CD4-positive, alpha-beta T cell treated with Interleukin-10 for 1 hour (primary cell): ENCODE results near the gene COPS9.

Source experiments
- DNase-seq: peaks from one replicate; pipeline ENCODE4 v3.0.0-alpha.2; 2020

Gene COPS9

GRCh38 chr2:240136013-240136670, at the start of gene COPS9:
COPS9 (minus strand) TSS chr2:240136305; CDS start chr2:240136284, 21 bp downstream.
- DNase-seq = peak; percentile 91

- DNase-seq = no peak
Observed at GRCh38 chr2:240184656-240185055, 48.6 kb upstream of the COPS9 start.

GRCh38 chr2:240183875-240184590, 47.9 kb upstream of the COPS9 start:
- DNase-seq = no peak

- no peak for DNase-seq
Observed at GRCh38 chr2:240183006-240183874, 47.1 kb upstream of the COPS9 start.

GRCh38 chr2:240182476-240182875, 46.4 kb upstream of the COPS9 start:
- no peak for DNase-seq

- no peak for DNase-seq
Observed at GRCh38 chr2:240182001-240182400, 45.9 kb upstream of the COPS9 start.

- no peak for DNase-seq
Observed at GRCh38 chr2:240179941-240180666, 44.0 kb upstream of the COPS9 start.

- DNase-seq = no peak
Observed at GRCh38 chr2:240179186-240179815, 43.2 kb upstream of the COPS9 start.

- DNase-seq = no peak
Observed at GRCh38 chr2:240178564-240178963, 42.5 kb upstream of the COPS9 start.

- DNase-seq = no peak
Observed at GRCh38 chr2:240174496-240174895, 38.4 kb upstream of the COPS9 start.

GRCh38 chr2:240172071-240172895, 36.2 kb upstream of the COPS9 start:
- DNase-seq = no peak

GRCh38 chr2:240170883-240171282, 34.8 kb upstream of the COPS9 start:
- DNase-seq = no peak

GRCh38 chr2:240170354-240170735, 34.2 kb upstream of the COPS9 start:
- DNase-seq = no peak

- DNase-seq = no peak
Observed at GRCh38 chr2:240169486-240170353, 33.6 kb upstream of the COPS9 start.

GRCh38 chr2:240168546-240169361, 32.6 kb upstream of the COPS9 start:
- DNase-seq = no peak

GRCh38 chr2:240168041-240168440, 31.9 kb upstream of the COPS9 start:
- DNase-seq = no peak

GRCh38 chr2:240167588-240167880, 31.4 kb upstream of the COPS9 start:
- DNase-seq = no peak

- no peak for DNase-seq
Observed at GRCh38 chr2:240166761-240167587, 30.9 kb upstream of the COPS9 start.

GRCh38 chr2:240166191-240166590, 30.1 kb upstream of the COPS9 start:
- no peak for DNase-seq
